Esophagus squamous epithelium (tissue), 4 donors: ENCODE results near the gene KRTAP10-10.

Source experiments
- POLR2A ChIP-seq, 4 donors: fragments of 450-650 bp; IDR thresholded peaks; one replicate each; pipeline ENCODE4 v1.6.1; 2017; ENCODE audit warnings: antibody characterized with exemption in 4 of 4, mild to moderate bottlenecking in 4 of 4, moderate library complexity in 3 of 4
- TF ChIP-seq, protein P1 (sequence below), 6 experiments: fragments of 450-650 bp in 4 of 6; fragments of 200-600 bp in 2 of 6; sonication (generic) in 2 of 6; IDR thresholded peaks; one replicate each; pipeline ENCODE4 v1.5.1; 2016 to 2019; ENCODE audit warnings: antibody characterized with exemption in 6 of 6, mild to moderate bottlenecking in 4 of 6, moderate library complexity in 4 of 6

DNA sequence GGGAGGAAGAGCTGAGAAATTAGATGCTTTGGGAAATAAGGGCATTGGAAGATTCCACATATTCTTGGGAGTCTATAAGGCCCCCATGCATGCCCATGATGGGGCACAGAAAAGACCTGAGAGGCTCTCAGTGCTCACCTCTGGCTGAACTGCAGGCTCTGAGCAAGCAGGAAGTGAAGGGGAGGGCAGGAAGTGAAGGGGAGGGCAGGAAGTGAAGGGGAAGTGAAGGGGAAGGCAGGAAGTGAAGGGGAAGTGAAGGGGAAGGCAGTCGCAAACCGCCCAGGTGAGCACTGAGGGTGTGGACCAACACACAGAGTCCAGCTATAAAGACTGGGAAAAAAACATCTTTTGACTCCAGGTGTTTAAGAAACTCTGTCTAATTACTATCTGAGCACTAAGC lies 6.7 kb upstream of the KRTAP10-10 start:
- TF ChIP-seq, protein P1, sequence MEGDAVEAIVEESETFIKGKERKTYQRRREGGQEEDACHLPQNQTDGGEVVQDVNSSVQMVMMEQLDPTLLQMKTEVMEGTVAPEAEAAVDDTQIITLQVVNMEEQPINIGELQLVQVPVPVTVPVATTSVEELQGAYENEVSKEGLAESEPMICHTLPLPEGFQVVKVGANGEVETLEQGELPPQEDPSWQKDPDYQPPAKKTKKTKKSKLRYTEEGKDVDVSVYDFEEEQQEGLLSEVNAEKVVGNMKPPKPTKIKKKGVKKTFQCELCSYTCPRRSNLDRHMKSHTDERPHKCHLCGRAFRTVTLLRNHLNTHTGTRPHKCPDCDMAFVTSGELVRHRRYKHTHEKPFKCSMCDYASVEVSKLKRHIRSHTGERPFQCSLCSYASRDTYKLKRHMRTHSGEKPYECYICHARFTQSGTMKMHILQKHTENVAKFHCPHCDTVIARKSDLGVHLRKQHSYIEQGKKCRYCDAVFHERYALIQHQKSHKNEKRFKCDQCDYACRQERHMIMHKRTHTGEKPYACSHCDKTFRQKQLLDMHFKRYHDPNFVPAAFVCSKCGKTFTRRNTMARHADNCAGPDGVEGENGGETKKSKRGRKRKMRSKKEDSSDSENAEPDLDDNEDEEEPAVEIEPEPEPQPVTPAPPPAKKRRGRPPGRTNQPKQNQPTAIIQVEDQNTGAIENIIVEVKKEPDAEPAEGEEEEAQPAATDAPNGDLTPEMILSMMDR (IDR thresholded peaks at IDR 0.05): no peak
- TF ChIP-seq POLR2A (IDR thresholded peaks at IDR 0.05): no peak
